Measurements from ENCODE around the gene ACP6. TPM values are rescaled to one million over a fixed set of nuclear protein-coding genes. Genes with fewer than 3 reads are reported as not detected.

The ACP6 gene
- total and polyA plus RNA-seq, 2 donors (not counting 3 experiments of a cell fraction or from before 2014, with no cell fraction given), result 7.1 to 9.4 TPM

- Histone ChIP-seq H3K9ac (replicated peaks; ENCODE audit: extremely low read depth, insufficient read depth, low read length) (no peak overlapping the region), H3K36me3 (ENCODE audit: control insufficient read depth in 2 of 2, extremely low read depth in 1 of 2, insufficient read depth in 2 of 2, low read length in 2 of 2) (no peaks in the 10 kb centered on the region), H3K4me1 (ENCODE audit: control insufficient read depth, extremely low read depth, insufficient read depth, low read length) (peaks cover 6% of the 10 kb centered on the region), H3K27me3 (ENCODE audit: control insufficient read depth in 2 of 2, insufficient read depth in 2 of 2, low read length in 2 of 2) (no peaks in the 10 kb centered on the region), H3K9me1 (replicated peaks; ENCODE audit: control insufficient read depth, extremely low read depth, insufficient read depth, low read length) (no peaks in the 10 kb centered on the region), H2AFZ (ENCODE audit: low read depth, low read length) (no peak overlapping the region), H4K20me1 (replicated peaks; ENCODE audit: control insufficient read depth, extremely low read depth, insufficient read depth, low read length) (no peaks in the 10 kb centered on the region), H3K4me2 (ENCODE audit: insufficient read depth, low read length) (no peak overlapping the region), H3K4me3 (replicated peaks in 1 of 3; ENCODE audit: insufficient read depth in 1 of 3, low read depth in 1 of 3, low read length in 3 of 3) (no peak overlapping the region), H3K9me3 (replicated peaks; ENCODE audit: control insufficient read depth, insufficient read depth, low read length) (no peaks in the 10 kb centered on the region), H3K79me2 (ENCODE audit: control insufficient read depth, insufficient read depth, low read length) (no peaks in the 10 kb centered on the region), H3K27ac (ENCODE audit: insufficient read depth, low read depth, low read length) (no peak overlapping the region)
- intact Hi-C loops (cut with micrococcal nuclease) (no loop called here), dilution Hi-C loops (cut with MboI; ENCODE audit: extremely low pct_ligation_motif_present, low sequenced_read_pairs) (no loop called here)
- no peak for DNase-seq (ENCODE audit: low read depth, low spot score)
- no peak for TF ChIP-seq FOS (IDR thresholded peaks at IDR 0.05; ENCODE audit: borderline replicate concordance, insufficient read depth, low read length)
- no peak for TF ChIP-seq EZH2 (IDR thresholded peaks at IDR 0.05; ENCODE audit: borderline replicate concordance, low read depth, low read length, severe bottlenecking)
- TF ChIP-seq GATA2 (IDR thresholded peaks at IDR 0.05; ENCODE audit: insufficient read depth, insufficient read length, low read depth, low read length), result no peak
- no peak for TF ChIP-seq JUN (IDR thresholded peaks at IDR 0.05; ENCODE audit: borderline replicate concordance, insufficient read depth, insufficient read length, low read depth)
- no peak for TF ChIP-seq POLR2A (IDR thresholded peaks at IDR 0.05; ENCODE audit: low read depth, low read length)
- no peak for TF ChIP-seq MYC (IDR thresholded peaks at IDR 0.05; ENCODE audit: low read depth, low read length)
- no peak for TF ChIP-seq POLR2AphosphoS5 (IDR thresholded peaks at IDR 0.05; ENCODE audit: insufficient read depth, low read depth, low read length)
- TF ChIP-seq, protein P1, sequence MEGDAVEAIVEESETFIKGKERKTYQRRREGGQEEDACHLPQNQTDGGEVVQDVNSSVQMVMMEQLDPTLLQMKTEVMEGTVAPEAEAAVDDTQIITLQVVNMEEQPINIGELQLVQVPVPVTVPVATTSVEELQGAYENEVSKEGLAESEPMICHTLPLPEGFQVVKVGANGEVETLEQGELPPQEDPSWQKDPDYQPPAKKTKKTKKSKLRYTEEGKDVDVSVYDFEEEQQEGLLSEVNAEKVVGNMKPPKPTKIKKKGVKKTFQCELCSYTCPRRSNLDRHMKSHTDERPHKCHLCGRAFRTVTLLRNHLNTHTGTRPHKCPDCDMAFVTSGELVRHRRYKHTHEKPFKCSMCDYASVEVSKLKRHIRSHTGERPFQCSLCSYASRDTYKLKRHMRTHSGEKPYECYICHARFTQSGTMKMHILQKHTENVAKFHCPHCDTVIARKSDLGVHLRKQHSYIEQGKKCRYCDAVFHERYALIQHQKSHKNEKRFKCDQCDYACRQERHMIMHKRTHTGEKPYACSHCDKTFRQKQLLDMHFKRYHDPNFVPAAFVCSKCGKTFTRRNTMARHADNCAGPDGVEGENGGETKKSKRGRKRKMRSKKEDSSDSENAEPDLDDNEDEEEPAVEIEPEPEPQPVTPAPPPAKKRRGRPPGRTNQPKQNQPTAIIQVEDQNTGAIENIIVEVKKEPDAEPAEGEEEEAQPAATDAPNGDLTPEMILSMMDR (IDR thresholded peaks at IDR 0.05; ENCODE audit: extremely low read depth in 1 of 2, insufficient read depth in 1 of 2, low read depth in 1 of 2, low read length in 2 of 2), result no peak
- TF ChIP-seq, protein P2, sequence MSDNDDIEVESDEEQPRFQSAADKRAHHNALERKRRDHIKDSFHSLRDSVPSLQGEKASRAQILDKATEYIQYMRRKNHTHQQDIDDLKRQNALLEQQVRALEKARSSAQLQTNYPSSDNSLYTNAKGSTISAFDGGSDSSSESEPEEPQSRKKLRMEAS (IDR thresholded peaks at IDR 0.05; ENCODE audit: insufficient read depth, insufficient read length), result no peak
- POLR2A ChIA-PET, result interaction anchor here (0.6 kb wide), 1 partner anchor 133 kb away, joined by 3 read pairs; no protein-coding TSS in a partner anchor
- CTCF ChIA-PET, result interaction anchor here (1.0 to 2.0 kb wide), 5 partner anchors 31 to 262 kb away, joined by 4 to 9 read pairs (median 4); no protein-coding TSS in a partner anchor
- FAIRE-seq, result no peak
- no TSS peak for BruUV-seq (replicated peaks)
Measured at GRCh38 chr1:147630022-147630421, 40.3 kb downstream of the ACP6 start.
